Sigmoid colon (tissue), 4 donors: ENCODE results near the gene PPP3R2.

Source experiments
- EP300 ChIP-seq, 4 donors: sonication (generic); formaldehyde crosslinking; IDR thresholded peaks; one replicate each; pipeline ENCODE4 v1.6.1; 2017; ENCODE audit warnings: antibody characterized with exemption in 4 of 4
- POLR2A ChIP-seq, 2 donors: fragments of 450-650 bp; IDR thresholded peaks; one replicate each; pipeline ENCODE4 v1.6.1; 2016; ENCODE audit warnings: antibody characterized with exemption in 2 of 2, mild to moderate bottlenecking in 2 of 2, moderate library complexity in 2 of 2
- POLR2AphosphoS5 ChIP-seq, 4 donors: sonication (generic); formaldehyde crosslinking; IDR thresholded peaks; one replicate each; pipeline ENCODE4 v1.6.1; 2017; ENCODE audit warnings: antibody characterized with exemption in 4 of 4
- TF ChIP-seq, protein P1 (sequence below), 4 experiments: fragments of 450-650 bp in 3 of 4; fragments of 200-600 bp in 1 of 4; IDR thresholded peaks; one replicate each; pipeline ENCODE4 v1.5.1; 2016 to 2019; ENCODE audit warnings: antibody characterized with exemption in 4 of 4, mild to moderate bottlenecking in 3 of 4, moderate library complexity in 2 of 4

DNA sequence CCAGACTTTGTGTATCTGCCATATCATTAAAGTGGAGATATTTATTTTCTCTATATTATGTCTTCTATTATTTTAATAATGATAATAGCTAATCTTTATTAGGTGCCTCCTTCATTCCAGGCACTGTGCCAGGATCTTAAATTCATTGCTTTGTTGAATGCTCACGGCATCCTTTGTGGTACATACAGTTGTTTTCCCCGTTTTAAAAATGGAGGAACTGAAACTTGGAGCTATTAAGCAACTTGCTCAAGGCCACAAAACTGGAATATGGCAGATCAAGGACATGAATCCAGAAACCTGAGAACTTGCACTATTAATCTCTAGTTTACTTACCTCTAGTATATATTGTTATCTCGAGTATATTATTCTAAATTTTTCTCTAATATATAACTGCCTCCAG is 41.5 kb upstream of the PPP3R2 start:
- TF ChIP-seq, protein P1, sequence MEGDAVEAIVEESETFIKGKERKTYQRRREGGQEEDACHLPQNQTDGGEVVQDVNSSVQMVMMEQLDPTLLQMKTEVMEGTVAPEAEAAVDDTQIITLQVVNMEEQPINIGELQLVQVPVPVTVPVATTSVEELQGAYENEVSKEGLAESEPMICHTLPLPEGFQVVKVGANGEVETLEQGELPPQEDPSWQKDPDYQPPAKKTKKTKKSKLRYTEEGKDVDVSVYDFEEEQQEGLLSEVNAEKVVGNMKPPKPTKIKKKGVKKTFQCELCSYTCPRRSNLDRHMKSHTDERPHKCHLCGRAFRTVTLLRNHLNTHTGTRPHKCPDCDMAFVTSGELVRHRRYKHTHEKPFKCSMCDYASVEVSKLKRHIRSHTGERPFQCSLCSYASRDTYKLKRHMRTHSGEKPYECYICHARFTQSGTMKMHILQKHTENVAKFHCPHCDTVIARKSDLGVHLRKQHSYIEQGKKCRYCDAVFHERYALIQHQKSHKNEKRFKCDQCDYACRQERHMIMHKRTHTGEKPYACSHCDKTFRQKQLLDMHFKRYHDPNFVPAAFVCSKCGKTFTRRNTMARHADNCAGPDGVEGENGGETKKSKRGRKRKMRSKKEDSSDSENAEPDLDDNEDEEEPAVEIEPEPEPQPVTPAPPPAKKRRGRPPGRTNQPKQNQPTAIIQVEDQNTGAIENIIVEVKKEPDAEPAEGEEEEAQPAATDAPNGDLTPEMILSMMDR (IDR thresholded peaks at IDR 0.05), result no peak
- TF ChIP-seq POLR2A (IDR thresholded peaks at IDR 0.05) (no peak), POLR2AphosphoS5 (IDR thresholded peaks at IDR 0.05) (no peak), EP300 (IDR thresholded peaks at IDR 0.05) (no peak)
